HG02798 (cell line): ENCODE data around the gene COX6A1.
"Not testable (repeated sequence)": the region's sequence is repeated elsewhere in the genome, so short reads cannot be mapped to it uniquely, and the experiment has no call there.

Experiments
- ATAC-seq: cut with Tn5 transposase; IDR thresholded peaks from one replicate; pipeline ENCODE4 v1.9.1; 2021; ENCODE audit warnings: mild to moderate bottlenecking; ENCODE audit not compliant: unreplicated experiment, poor library complexity

COX6A1 gene

DNA sequence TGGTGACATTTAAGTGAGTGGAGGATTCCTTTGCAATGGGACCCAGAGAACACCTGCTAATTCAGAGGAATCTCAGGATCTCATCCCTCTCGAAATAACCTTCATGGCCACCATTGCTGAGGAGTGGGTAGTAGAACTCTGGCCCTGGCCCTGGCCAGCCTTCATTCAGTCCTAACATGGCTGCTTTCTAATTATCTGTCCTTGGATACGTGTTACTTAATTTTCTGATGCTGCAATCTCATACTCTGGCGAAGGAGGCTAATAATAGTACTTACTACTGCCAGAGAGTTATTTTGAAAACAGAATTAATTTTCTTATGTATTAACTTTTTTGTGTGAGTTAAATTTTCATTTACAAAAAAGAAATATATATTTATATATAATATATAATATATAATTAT is 12.1 kb upstream of the COX6A1 start:
- ATAC-seq = no peak

GRCh38 chr12:120428597-120429229 is 9.2 kb upstream of the COX6A1 start:
- ATAC-seq = no peak

DNA sequence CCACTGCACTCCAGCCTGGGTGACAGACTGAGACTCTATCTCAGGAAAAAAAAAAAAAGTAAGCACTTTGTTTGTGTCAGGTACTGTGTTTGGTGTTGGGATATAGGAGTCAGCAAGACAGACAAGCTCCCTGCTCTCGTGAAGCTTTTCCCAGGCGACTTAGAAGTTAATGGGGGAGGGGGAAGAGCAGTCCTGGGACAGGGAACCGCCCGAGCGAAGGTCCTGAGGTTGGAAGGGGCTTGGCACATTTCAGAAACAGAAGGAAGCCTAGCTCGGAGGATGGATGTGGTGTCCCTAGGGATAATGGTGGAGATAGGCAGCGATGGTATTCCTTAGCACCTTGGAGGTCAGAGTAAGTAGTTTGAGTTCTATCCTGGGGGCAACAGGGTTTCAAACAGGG is 8.5 kb upstream of the COX6A1 start:
- no peak for ATAC-seq

DNA sequence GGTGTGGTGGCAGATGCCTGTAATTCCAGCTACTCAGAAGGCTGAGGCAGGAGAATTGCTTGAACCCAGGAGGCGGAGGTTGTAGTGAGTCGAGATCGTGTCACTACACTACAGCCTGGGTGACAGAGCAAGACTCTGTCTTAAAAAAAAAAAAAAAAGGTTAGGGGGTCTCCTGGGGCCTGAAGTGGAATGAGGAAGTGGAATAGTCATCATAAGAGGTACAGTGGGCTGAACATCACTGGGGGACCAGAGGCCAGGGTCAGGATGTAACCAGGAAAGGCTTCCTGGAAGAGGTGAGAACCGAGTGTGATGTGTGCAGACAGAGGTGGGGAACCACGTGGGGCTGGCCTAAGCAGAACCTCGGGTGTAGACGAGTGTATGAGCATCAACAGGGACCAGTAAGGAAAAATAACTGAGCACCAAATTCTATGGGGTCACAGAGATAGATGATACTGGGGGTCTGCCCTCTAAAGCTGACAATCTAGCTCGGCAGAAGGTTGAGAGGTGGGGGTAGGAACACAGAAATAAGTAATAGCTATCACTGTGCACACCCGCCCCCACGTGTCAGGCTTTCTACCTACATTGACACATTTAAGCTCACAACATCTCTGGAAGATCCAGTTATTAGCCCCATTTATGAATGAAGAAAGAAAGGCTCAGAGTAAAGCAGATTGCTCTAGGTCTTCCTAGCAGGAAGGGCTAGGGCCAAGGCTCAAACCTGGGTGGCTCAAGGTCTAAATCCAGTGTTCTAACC is 5.0 kb upstream of the COX6A1 start:
- ATAC-seq = no peak

DNA sequence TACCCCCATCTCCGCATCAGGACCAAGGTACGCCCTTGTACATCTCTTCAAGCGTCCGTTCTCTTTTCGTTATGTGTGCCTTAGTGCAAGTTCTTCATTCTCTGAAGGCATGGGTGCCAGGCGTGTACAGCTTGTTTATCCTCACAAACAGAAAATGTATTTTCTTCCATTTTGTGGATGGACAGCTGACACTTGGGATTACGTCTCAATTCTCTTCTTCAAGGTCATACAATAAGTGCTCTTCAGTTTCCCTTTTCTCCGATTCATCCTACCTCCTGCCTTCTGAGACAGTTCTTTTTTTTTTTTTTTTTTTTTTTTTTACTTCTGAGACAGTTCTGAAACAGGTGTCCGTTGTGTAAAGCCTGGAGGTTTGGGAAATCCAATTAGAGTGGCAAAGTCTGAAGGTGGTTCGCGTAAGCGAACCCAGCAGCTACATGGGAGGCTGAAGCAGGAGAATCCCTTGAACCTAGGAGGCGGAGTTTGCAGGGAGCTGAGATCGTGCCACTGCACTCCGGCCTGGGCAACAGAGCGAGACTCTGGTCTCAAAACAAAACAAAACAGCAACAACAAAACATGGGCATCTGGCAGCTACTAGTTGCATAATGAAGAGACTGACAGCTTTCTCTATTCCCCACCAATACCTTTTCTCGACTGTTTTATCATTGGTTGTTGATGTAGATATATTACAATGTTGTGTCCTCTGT is 734 bp downstream of the COX6A1 start:
- no peak for ATAC-seq

GRCh38 chr12:120439646-120440247 is 1.8 kb downstream of the COX6A1 start:
- ATAC-seq = no peak

- no peak for ATAC-seq
Measured at GRCh38 chr12:120444676-120445075, 6.8 kb downstream of the COX6A1 start.

- peak; percentile 94 for ATAC-seq
Measured at GRCh38 chr12:120445911-120446843, 8.3 kb downstream of the COX6A1 start, which contains the start of the genes GATC and TRIAP1. GATC (plus strand) TSS chr12:120446444; CDS start chr12:120446481, 37 bp downstream. TRIAP1 (minus strand) TSS chr12:120446384; CDS start chr12:120446372, 12 bp downstream.

GRCh38 chr12:120446844-120447178 is 8.9 kb downstream of the COX6A1 start:
- not testable (repeated sequence) for ATAC-seq

DNA sequence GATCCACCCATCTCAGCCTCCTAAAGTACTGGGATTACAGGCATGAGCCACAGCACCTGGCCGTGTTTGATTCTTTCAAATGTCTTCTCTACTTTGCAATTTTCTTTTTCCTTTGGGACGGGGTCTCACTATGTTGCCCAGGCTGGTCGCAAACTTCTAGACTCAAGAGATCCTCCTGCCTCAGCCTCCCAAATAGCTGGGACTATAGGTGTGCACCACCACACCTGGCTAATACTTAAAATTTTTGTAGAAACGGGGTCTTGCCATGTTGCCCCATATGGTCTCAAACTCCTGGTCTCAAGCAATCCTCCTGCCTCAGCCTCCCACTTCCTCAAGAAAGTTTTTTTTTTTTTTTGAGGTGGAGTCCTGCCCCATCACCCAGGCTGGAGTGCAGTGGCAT is 10.1 kb downstream of the COX6A1 start:
- no peak for ATAC-seq

DNA sequence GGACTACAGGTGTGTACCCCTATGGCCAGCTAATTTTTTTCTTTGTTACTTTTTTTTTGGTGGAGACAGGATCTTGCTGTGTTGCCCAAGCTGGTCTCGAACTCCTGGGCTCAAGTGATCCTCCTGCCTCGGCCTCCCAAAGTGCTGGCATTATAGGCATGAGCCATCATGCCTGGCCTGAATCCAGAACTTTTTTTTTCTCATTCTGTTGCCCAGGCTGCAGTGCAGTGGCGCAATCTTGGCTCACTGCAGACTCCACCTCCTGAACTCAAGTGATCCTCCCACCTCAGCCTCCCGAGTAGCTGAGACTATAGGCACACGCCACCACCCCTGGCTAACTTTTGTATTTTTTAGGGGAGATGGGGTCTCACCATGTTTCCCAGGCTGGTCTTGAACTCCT is 14.6 kb downstream of the COX6A1 start:
- ATAC-seq = not testable (repeated sequence)

DNA sequence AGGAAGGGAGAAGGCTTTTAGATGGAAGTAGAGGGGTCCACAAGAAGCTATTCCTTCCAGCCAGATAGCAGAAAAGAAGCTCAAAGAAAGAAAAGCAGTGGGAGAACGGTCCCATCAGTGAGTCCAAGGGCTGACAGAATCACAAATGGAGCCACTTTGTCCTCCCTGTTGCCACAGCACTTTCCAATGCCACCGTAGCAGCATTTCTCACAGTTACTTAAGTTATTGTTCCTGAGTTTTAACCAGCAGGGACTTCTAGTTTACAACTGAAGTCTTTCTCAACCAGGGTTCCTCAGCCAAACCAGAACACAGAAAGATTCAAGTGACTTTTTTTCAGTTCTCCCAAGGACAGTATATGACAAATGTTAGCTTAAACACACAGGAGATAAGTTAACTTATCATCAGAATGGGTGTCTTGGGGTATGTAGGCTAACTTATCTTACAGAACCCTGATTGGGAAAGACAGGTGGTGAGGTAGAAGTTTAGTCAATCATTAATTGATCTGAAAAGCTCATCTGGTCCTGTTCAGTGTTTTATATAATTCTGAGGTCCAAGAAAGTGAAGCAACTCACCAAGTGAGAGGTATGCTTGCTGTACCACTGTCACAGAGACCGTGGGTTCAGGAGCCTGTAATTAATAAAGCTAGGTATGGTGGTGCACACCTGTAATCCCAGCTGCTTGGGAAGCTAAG is 15.3 kb downstream of the COX6A1 start:
- ATAC-seq = no peak

- ATAC-seq = no peak
Measured at GRCh38 chr12:120453977-120454376, 16.1 kb downstream of the COX6A1 start.

DNA sequence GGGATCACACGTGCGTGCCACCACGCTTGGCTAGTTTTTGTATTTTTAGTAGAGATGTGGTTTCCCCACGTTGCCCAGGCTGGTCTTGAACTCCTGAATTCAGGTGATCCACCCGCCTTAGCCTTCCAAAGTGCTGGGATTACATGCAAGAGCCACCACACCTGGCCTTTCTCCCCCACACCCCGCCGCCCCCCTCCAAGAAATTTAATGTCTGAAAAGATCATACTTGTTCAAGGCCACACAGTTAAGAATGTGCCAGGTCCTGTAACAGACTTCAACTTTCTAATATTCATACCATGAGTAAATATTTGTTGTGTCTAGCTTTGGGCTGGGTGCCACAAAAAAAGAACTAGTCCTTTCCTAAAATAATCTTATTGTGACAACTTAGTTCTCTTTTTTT is 17.4 kb downstream of the COX6A1 start:
- no peak for ATAC-seq

DNA sequence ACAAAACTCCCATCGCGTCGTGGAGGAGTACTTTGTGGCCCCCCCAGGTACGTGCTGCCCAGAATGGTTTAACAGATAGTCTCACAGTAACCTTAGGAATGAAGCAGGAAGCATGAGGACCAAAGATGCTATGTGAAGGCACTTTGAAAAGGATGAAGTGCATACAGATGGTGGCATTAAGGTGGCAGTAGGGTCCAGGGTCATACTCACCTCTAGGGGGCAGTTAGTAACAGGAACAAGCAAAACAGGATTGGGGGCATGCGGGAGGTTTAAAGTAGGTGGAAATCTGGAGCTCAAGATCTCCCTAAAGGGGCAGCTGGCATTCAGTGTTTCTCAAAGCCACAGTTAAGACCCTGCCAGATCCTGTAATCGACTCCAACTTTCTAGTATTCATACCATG is 19.2 kb downstream of the COX6A1 start:
- no peak for ATAC-seq

- no peak for ATAC-seq
Measured at GRCh38 chr12:120460157-120460556, 22.2 kb downstream of the COX6A1 start.

GRCh38 chr12:120462099-120462640 is 24.3 kb downstream of the COX6A1 start:
- no peak for ATAC-seq

DNA sequence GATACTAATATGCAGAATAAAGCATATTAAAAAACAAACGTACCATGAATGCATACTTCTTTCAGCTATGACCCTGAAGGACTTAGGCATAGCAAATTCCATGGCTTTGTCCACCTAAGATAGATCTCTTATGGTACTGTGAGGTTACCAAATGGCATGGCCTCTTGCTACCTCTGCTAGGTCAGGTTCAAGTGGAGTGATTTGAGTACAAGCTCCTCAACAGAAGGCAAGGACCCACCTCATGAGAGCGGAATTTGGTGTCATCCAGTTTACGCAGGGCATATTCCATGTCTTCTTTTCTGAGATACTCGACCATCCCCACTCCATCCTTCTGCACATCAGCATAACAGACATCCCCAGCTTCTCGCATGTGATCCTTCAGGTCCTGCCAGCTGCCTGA is 25.8 kb downstream of the COX6A1 start:
- ATAC-seq = no peak

GRCh38 chr12:120465756-120466155 is 27.8 kb downstream of the COX6A1 start:
- ATAC-seq = no peak
